Measurements from ENCODE around the gene SLC17A4.

- TF ChIP-seq CTCF (IDR thresholded peaks at IDR 0.05) (no peak), EP300 (IDR thresholded peaks at IDR 0.05) (no peak), POLR2AphosphoS5 (IDR thresholded peaks at IDR 0.05) (no peak)
Observed at GRCh38 chr6:25753079-25753478, 1.5 kb upstream of the SLC17A4 start.

Data from suprapubic skin (tissue), 4 donors.